ENCODE measurements around the gene TRUB2.

Gene TRUB2

GRCh38 chr9:128349772-128350171 is 27.5 kb upstream of the TRUB2 start:
- Histone ChIP-seq H3K27ac (no peak overlapping the region), H3K4me3 (no peak overlapping the region)
- DNase-seq (ENCODE audit: low spot score): no peak
- no peak for TF ChIP-seq CTCF (IDR thresholded peaks at IDR 0.05)

- no peak for TF ChIP-seq CTCF (IDR thresholded peaks at IDR 0.05)
- no peak overlapping the region for H3K27ac ChIP-seq
- H3K4me3 ChIP-seq: no peak overlapping the region
- no peak for DNase-seq (ENCODE audit: low spot score)
Observed at GRCh38 chr9:128349125-128349524, 26.9 kb upstream of the TRUB2 start.

DNA sequence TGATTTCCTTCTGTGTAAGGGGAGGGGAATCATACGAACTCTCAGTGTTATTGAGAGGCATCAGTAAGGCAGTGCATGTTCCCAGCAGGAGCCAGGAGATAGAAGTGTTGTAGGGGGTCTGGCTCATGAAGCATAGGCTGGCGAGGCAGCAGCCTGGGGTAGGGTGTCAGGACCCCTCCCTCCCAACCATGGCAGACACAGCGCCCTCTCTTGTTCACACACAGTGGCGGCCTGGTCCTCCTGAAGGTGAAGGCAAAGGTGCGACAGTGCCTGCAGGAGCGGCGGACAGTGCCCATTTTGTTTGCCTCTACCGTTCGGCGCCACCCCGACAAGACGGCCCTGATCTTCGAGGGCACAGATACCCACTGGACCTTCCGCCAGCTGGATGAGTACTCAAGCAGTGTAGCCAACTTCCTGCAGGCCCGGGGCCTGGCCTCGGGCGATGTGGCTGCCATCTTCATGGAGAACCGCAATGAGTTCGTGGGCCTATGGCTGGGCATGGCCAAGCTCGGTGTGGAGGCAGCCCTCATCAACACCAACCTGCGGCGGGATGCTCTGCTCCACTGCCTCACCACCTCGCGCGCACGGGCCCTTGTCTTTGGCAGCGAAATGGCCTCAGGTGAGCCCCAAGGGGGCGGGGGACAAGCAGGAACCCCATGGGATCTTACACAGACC is 22.8 kb upstream of the TRUB2 start:
- TF ChIP-seq CTCF (IDR thresholded peaks at IDR 0.05): no peak
- Histone ChIP-seq H3K27ac (no peak overlapping the region), H3K4me3 (no peak overlapping the region)
- no peak for DNase-seq (ENCODE audit: low spot score)

DNA sequence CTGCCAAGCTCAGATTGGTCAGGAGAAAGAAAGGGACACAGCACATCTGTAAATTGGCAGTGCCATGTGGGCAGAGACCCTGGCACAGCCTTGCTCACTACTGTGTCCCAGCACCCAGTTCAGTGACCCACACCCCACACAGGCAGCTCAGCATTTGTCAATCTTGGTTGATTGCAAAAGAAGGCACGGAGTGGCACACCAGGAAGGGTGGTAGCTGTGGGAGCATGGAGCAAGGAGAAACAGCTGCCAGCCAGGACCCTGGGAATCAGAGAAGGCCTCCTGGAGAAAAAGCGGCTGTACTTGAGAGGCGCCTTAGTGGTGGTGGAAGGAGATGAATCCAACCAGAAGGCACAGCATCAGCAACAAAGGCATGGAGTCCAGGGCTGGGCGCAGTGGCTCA is 21.6 kb upstream of the TRUB2 start:
- Histone ChIP-seq H3K4me3 (no peak overlapping the region), H3K27ac (no peak overlapping the region)
- TF ChIP-seq CTCF (IDR thresholded peaks at IDR 0.05): no peak
- no peak for DNase-seq (ENCODE audit: low spot score)

GRCh38 chr9:128342971-128343680 is 20.9 kb upstream of the TRUB2 start:
- Histone ChIP-seq H3K4me3 (no peak overlapping the region), H3K27ac (no peak overlapping the region)
- no peak for TF ChIP-seq CTCF (IDR thresholded peaks at IDR 0.05)
- no peak for DNase-seq (ENCODE audit: low spot score)

GRCh38 chr9:128341435-128341849 is 19.2 kb upstream of the TRUB2 start:
- Histone ChIP-seq H3K27ac (no peak overlapping the region), H3K4me3 (peak overlapping the region; percentile 96)
- no peak for TF ChIP-seq CTCF (IDR thresholded peaks at IDR 0.05)
- DNase-seq (ENCODE audit: low spot score): no peak

All from coronary artery (tissue), 2 donors.